ENCODE measurements around the gene KLF11. TPM values are rescaled to one million over a fixed set of nuclear protein-coding genes. Genes with fewer than 3 reads are reported as not detected.

Gene KLF11
- total and polyA plus RNA-seq, 9 donors, result 21.6 to 45.3 (median 31.4) TPM

DNA sequence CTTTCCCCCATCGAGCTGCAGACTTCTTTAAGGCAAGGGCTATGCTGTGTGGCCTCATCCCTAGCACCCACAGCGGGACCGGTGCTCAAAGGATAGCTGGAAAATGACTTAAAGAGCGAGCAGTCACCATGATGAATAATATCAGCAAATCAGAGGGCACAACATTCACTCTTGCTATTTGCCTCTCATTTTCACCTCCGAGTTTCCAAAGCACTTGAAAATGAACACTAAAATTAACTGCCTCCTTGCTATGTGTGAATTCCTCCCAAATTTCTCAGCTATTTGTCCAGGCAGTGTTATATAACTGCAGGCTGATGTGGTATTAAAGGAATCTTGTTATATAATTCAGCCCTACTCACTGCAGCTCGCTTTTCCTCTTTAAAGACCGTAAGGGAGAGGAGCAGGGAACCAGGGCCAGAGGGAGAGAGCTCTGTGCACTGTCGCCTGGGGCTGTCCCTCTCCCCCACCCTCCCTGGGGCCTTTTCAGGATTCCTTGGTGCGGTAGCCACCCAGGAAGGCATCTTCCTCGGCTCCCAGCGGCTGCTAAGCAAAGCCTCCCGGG, 35.4 kb downstream of the KLF11 start:
- intact Hi-C loops (cut with DNase I), result no loop called here
- 10 to 14% (median 10%) methylated on average over 12 of the region's 12 CpGs for WGBS, 3 donors
- no peaks in the 10 kb centered on the region for H3K9me3 ChIP-seq
- H3K36me3 ChIP-seq, result no peaks in the 10 kb centered on the region
- peak overlapping the region; percentile 63 for H3K4me3 ChIP-seq
- peaks cover 6% of the 10 kb centered on the region for H3K4me1 ChIP-seq (ENCODE audit: insufficient read depth)
- DNase-seq, result no peak
- TF ChIP-seq, protein P1, sequence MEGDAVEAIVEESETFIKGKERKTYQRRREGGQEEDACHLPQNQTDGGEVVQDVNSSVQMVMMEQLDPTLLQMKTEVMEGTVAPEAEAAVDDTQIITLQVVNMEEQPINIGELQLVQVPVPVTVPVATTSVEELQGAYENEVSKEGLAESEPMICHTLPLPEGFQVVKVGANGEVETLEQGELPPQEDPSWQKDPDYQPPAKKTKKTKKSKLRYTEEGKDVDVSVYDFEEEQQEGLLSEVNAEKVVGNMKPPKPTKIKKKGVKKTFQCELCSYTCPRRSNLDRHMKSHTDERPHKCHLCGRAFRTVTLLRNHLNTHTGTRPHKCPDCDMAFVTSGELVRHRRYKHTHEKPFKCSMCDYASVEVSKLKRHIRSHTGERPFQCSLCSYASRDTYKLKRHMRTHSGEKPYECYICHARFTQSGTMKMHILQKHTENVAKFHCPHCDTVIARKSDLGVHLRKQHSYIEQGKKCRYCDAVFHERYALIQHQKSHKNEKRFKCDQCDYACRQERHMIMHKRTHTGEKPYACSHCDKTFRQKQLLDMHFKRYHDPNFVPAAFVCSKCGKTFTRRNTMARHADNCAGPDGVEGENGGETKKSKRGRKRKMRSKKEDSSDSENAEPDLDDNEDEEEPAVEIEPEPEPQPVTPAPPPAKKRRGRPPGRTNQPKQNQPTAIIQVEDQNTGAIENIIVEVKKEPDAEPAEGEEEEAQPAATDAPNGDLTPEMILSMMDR (IDR thresholded peaks at IDR 0.05), result no peak
- no peak for TF ChIP-seq EP300 (IDR thresholded peaks at IDR 0.05)
- TF ChIP-seq POLR2A (IDR thresholded peaks at IDR 0.05), result no peak
- H3K27ac ChIP-seq, result peak overlapping the region; percentile 80 to 94
- H3K27me3 ChIP-seq, result no peaks in the 10 kb centered on the region

DNA sequence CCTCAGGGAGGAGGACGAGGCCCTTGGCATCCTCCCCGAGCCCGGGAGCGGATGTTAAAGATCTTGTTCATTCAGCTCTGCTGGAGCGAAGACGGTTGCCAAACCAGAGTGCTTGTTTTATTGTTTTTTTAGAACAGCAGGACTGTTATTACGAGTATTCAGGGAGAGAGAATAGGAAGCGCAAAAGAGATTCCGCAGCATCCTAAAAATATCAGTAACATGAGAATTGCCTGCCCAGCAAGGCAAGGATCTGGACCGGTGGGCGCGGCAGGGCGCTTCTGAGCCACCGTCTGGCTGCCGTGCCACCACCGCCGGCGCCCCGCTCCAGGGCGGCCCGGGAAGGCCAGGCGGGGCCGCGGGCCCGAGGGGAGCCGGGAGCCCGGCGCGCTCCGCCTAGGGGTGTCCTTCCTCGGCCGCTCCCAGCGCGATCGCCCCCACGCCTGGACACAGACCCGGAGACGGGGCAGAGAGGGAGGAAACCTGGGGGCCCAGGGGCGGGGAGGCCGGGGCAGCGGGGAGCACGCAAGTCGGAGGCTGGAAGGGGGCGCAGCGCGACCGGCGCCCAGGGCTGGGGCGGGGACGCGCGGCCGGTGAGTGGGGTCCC, 36.0 kb downstream of the KLF11 start:
- DNase-seq, result peak; percentile 57 to 78 (median 68)
- peak overlapping the region; percentile 80 to 94 for H3K27ac ChIP-seq
- peaks cover 6% of the 10 kb centered on the region for H3K4me1 ChIP-seq (ENCODE audit: insufficient read depth)
- no peaks in the 10 kb centered on the region for H3K27me3 ChIP-seq
- no peaks in the 10 kb centered on the region for H3K9me3 ChIP-seq
- H3K36me3 ChIP-seq, result no peaks in the 10 kb centered on the region
- H3K4me3 ChIP-seq, result peak overlapping the region; percentile 63
- TF ChIP-seq EP300 (IDR thresholded peaks at IDR 0.05) (no peak), POLR2A (IDR thresholded peaks at IDR 0.05) (no peak)
- TF ChIP-seq, protein P1 (IDR thresholded peaks at IDR 0.05), result no peak
- WGBS, 3 donors, result 0 to 1% (median 1%) methylated on average over 36 to 53 of the region's 53 CpGs
- intact Hi-C loops (cut with DNase I), result no loop called here

DNA sequence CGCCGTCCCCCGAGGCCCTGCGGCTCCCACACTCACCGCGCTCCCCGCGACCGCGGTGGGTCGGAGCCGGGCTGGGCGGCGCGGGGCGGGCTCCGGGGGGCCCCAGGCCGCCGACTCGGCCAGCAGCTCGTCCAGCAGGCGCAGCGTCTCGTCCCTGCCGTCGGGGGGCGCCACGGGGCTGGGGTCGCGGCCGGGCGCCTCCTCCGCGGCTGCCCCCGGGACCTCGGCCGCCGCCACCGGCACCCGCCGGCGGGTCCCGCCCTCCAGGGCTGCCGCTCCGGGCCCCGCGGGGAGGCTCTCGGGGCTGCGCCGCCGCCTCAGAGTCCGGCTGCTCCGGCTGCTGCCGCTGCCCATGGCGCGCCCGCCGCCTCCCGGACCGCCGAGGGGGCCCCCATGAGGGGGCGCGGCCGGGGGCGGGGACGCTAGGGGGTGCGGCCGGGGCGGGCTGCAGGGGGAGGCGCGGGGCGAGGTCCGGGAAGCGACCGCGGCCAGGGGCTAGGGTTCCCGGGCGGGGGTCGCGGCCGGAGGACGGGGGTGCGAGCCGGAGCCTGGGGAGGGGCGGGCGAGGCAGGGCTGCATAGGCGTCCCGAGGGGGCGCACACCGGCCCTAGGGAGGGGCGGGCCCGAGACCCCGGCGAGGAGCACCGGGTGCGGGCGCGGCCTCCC, 36.7 kb downstream of the KLF11 start, which contains the start of gene CYS1:
CYS1 (minus strand) TSS at position 542 of the 666 bp plus-strand sequence; CDS start at position 354, 188 bp downstream.
- Histone ChIP-seq H3K27me3 (no peaks in the 10 kb centered on the region), H3K27ac (peak within 1 kb of the TSS; percentile 80 to 94), H3K4me1 (ENCODE audit: insufficient read depth) (peaks cover 6% of the 10 kb centered on the region), H3K36me3 (no peaks in the 10 kb centered on the region), H3K4me3 (peak within 1 kb of the TSS; percentile 63), H3K9me3 (no peaks in the 10 kb centered on the region)
- TF ChIP-seq POLR2A (IDR thresholded peaks at IDR 0.05), result no peak
- TF ChIP-seq, protein P1 (IDR thresholded peaks at IDR 0.05), result peak in 2 of 3 donors; percentile 34 to 44
- DNase-seq, result peak; percentile 53 to 72 (median 62)
- 0 to 1% (median 1%) methylated on average over 17 to 98 of the region's 98 CpGs for WGBS, 3 donors
- intact Hi-C loops (cut with DNase I), result no loop called here

DNA sequence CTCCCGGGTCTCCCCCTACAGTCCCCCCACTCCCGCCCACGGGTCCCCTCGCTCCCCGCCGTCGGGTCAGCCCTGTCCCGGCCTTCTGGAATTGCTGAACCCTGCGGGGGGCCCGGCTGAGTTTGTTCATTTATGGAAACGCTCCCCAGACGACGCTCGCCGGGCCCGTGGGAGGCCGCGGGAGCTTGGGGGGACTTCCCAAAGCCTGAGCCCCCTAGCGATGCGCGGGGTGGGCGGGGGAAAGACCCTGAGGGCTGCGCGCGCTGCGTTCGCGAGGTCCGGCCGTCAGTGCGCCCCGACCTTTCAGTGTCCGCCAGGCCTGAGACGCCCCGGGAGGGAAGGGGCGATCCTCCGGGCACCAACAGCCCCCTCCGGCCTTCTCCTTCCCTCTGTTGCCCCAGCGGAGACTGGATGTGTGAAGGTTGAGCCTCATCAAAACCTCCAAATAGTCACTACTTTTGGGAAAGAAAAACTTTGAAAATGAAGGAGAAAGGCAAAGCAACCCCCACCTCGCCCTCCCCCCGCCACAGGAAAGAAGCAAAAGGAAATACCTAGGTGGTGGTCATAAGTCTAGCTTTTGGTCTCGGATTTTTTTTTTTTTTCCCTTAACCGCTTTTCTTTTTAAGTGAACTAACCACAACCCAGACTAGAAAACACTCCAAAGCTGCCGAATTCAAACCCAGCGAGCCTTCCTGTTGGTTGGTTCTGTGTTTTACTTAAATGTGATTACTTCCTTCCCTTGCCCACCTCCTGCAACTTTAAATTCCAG, 37.4 kb downstream of the KLF11 start:
- intact Hi-C loops (cut with DNase I), result no loop called here
- Histone ChIP-seq H3K4me3 (peak overlapping the region; percentile 63), H3K4me1 (ENCODE audit: insufficient read depth) (peaks cover 6% of the 10 kb centered on the region), H3K27me3 (no peaks in the 10 kb centered on the region), H3K9me3 (no peaks in the 10 kb centered on the region), H3K27ac (peak overlapping the region; percentile 80 to 94), H3K36me3 (no peaks in the 10 kb centered on the region)
- TF ChIP-seq EP300 (IDR thresholded peaks at IDR 0.05), result no peak
- WGBS, 3 donors, result 3 to 5% (median 4%) methylated on average over 37 to 45 of the region's 45 CpGs
- DNase-seq, result peak in 3 of 5 donors; percentile 57 to 68 (median 62)

All from ovary (tissue), 9 donors.